ENCODE results near the gene CNTLN.
"Not testable (repeated sequence)": the region's sequence is repeated elsewhere in the genome, so short reads cannot be mapped to it uniquely, and the experiment has no call there.

The CNTLN gene

GRCh38 chr9:17315341-17315740 is 180.5 kb downstream of the CNTLN start:
- no peak for DNase-seq

- DNase-seq, result no peak
These were observed 184.0 kb downstream of the CNTLN start for GRCh38 chr9:17318821-17319320.

- DNase-seq, result no peak
These were observed 185.0 kb downstream of the CNTLN start for GRCh38 chr9:17319864-17320263.

- DNase-seq, result no peak
These were observed 188.3 kb downstream of the CNTLN start for GRCh38 chr9:17322882-17323864.

- DNase-seq, result no peak
These were observed 193.5 kb downstream of the CNTLN start for GRCh38 chr9:17328331-17328730.

- no peak for DNase-seq
These were observed 195.3 kb downstream of the CNTLN start for GRCh38 chr9:17330097-17330496.

GRCh38 chr9:17332115-17332514 is 197.3 kb downstream of the CNTLN start:
- no peak for DNase-seq

- DNase-seq, result no peak
These were observed 204.3 kb downstream of the CNTLN start for GRCh38 chr9:17339156-17339555.

GRCh38 chr9:17342696-17343095 is 207.9 kb downstream of the CNTLN start:
- DNase-seq, result no peak

- no peak for DNase-seq
These were observed 215.0 kb downstream of the CNTLN start for GRCh38 chr9:17349831-17350230.

- not testable (repeated sequence) for DNase-seq
These were observed 219.2 kb downstream of the CNTLN start for GRCh38 chr9:17354006-17354405.

- no peak for DNase-seq
These were observed 226.5 kb downstream of the CNTLN start for GRCh38 chr9:17361378-17361777.

- DNase-seq, result no peak
These were observed 232.2 kb downstream of the CNTLN start for GRCh38 chr9:17367035-17367434.

GRCh38 chr9:17380126-17380861 is 245.5 kb downstream of the CNTLN start:
- no peak for DNase-seq

GRCh38 chr9:17387565-17387964 is 252.7 kb downstream of the CNTLN start:
- no peak for DNase-seq

- DNase-seq, result no peak
These were observed 254.2 kb downstream of the CNTLN start for GRCh38 chr9:17389026-17389425.

GRCh38 chr9:17394881-17395510 is 260.2 kb downstream of the CNTLN start:
- DNase-seq, result no peak

GRCh38 chr9:17397166-17397728 is 262.4 kb downstream of the CNTLN start:
- not testable (repeated sequence) for DNase-seq

- DNase-seq, result no peak
These were observed 263.5 kb downstream of the CNTLN start for GRCh38 chr9:17398350-17398749.

GRCh38 chr9:17401858-17402257 is 267.0 kb downstream of the CNTLN start:
- no peak for DNase-seq

GRCh38 chr9:17402309-17402708 is 267.5 kb downstream of the CNTLN start:
- no peak for DNase-seq

- no peak for DNase-seq
These were observed 268.7 kb downstream of the CNTLN start for GRCh38 chr9:17403539-17403938.

- no peak for DNase-seq
These were observed 280.1 kb downstream of the CNTLN start for GRCh38 chr9:17414986-17415385.

Data from NCI-H510A (cell line).